SK-N-SH (cell line): Measurements from ENCODE around the gene TCEAL5. TPM values are rescaled to one million over a fixed set of nuclear protein-coding genes. Genes with fewer than 3 reads are reported as not detected.
"Not testable (repeated sequence)": the region's sequence is repeated elsewhere in the genome, so short reads cannot be mapped to it uniquely, and the experiment has no call there.

Experiments
- CTCF ChIA-PET: fragments of 300-600, 350-600 bp; formaldehyde crosslinking; extraction: SDS; loops from one replicate; lab custom pipeline; 2021; lab: Yijun Ruan, JAX
- POLR2A ChIA-PET: fragments of 350-600 bp; sonication (Branson Sonifier 250); formaldehyde crosslinking; extraction: SDS; loops from one replicate; lab custom pipeline; 2020; ENCODE audit warnings: antibody characterized with exemption, inconsistent platforms; lab: Yijun Ruan, JAX
- DNase-seq: peaks from one replicate; pipeline ENCODE4 v3.0.0; 2012
- H2AFZ ChIP-seq: fragments of 200-600 bp; sonication (generic); 2 replicates; pipeline ENCODE4 v1.8.1; 2016; ENCODE audit warnings: antibody characterized with exemption, mild to moderate bottlenecking, low read depth
- H3F3A ChIP-seq: fragments of 200-600 bp; sonication (generic); replicated peaks from 2 replicates; pipeline ENCODE3; 2016; ENCODE audit warnings: antibody characterized with exemption, mild to moderate bottlenecking; ENCODE audit not compliant: insufficient read depth
- H3K27ac ChIP-seq, 2 experiments: fragments of 200-500 bp in 1 of 2; fragments of 200-600 bp in 1 of 2; sonication (Bioruptor generic) in 1 of 2; sonication (generic), shearing (Covaris generic) in 1 of 2; 2 replicates each; pipeline versions ENCODE4 v1.5.1 to v1.6.1; 2014 to 2016; ENCODE audit warnings: low read depth in 2 of 2, inconsistent platforms in 1 of 2, low read length in 1 of 2, mild to moderate bottlenecking in 1 of 2, mixed read lengths in 1 of 2
- H3K27me3 ChIP-seq: fragments of 200-600 bp; sonication (generic), shearing (Covaris generic); 2 replicates; pipeline ENCODE4 v1.6.1; 2016; ENCODE audit warnings: mixed run types; ENCODE audit not compliant: insufficient read depth
- H3K36me3 ChIP-seq, 2 experiments: fragments of 200-500 bp in 1 of 2; fragments of 200-600 bp in 1 of 2; sonication (Bioruptor generic) in 1 of 2; sonication (generic) in 1 of 2; replicated peaks in 1 of 2; 2 replicates each; pipeline versions ENCODE3 to v1.5.1; 2014 to 2016; ENCODE audit warnings: low read length in 1 of 2, mild to moderate bottlenecking in 1 of 2; ENCODE audit not compliant: insufficient read depth in 2 of 2, control insufficient read depth in 1 of 2
- H3K4me1 ChIP-seq, 2 experiments: fragments of 200-500 bp in 1 of 2; fragments of 200-600 bp in 1 of 2; sonication (Bioruptor generic) in 1 of 2; sonication (generic), shearing (Covaris generic) in 1 of 2; 2 replicates each; pipeline versions ENCODE4 v1.5.1 to v1.6.1; 2014 to 2016; ENCODE audit warnings: low read depth in 1 of 2, low read length in 1 of 2, mixed run types in 1 of 2; ENCODE audit not compliant: insufficient read depth in 2 of 2, control insufficient read depth in 1 of 2
- H3K4me2 ChIP-seq: fragments of 200-600 bp; sonication (generic), shearing (Covaris generic); 2 replicates; pipeline ENCODE4 v1.6.1; 2017; ENCODE audit warnings: mixed run types
- H3K4me3 ChIP-seq, 2 experiments: fragments of 200-500 bp in 1 of 2; fragments of 200-600 bp in 1 of 2; sonication (Bioruptor generic) in 1 of 2; sonication (generic), shearing (Covaris generic) in 1 of 2; 2 replicates each; pipeline versions ENCODE4 v1.5.1 to v1.8.1; 2014 to 2016; ENCODE audit warnings: low read depth in 2 of 2, inconsistent platforms in 1 of 2, low read length in 1 of 2, mild to moderate bottlenecking in 1 of 2, mixed read lengths in 1 of 2, moderate library complexity in 1 of 2
- H3K79me2 ChIP-seq: fragments of 200-600 bp; sonication (generic); 2 replicates; pipeline ENCODE4 v1.8.1; 2017; ENCODE audit warnings: mild to moderate bottlenecking; ENCODE audit not compliant: insufficient read depth
- H3K9ac ChIP-seq: fragments of 200-600 bp; sonication (generic); 2 replicates; pipeline ENCODE4 v1.6.1; 2017; ENCODE audit warnings: mixed run types
- H3K9me2 ChIP-seq: fragments of 200-600 bp; sonication (generic); 2 replicates; pipeline ENCODE4 v1.6.1; 2017; ENCODE audit warnings: mixed run types
- H3K9me3 ChIP-seq: fragments of 200-600 bp; sonication (generic); 2 replicates; pipeline ENCODE4 v1.6.1; 2017; ENCODE audit warnings: mixed run types, mild to moderate bottlenecking, moderate library complexity
- H4K20me1 ChIP-seq: fragments of 200-600 bp; sonication (generic); 2 replicates; pipeline ENCODE4 v1.6.1; 2017; ENCODE audit warnings: mild to moderate bottlenecking, mixed run types; ENCODE audit not compliant: insufficient read depth
- CHD2 ChIP-seq: fragments of 150-350 bp; IDR thresholded peaks from 2 replicates; pipeline ENCODE4 v1.6.1; 2018; ENCODE audit warnings: low read length; ENCODE audit not compliant: partially characterized antibody
- CTCF ChIP-seq: fragments of 200-600 bp; sonication (generic); IDR thresholded peaks from 2 replicates; pipeline ENCODE4 v1.6.1; 2017; ENCODE audit warnings: antibody characterized with exemption, mild to moderate bottlenecking, moderate library complexity
- ELF1 ChIP-seq: IDR thresholded peaks from 2 replicates; pipeline ENCODE4 v1.4.0; 2012
- EP300 ChIP-seq, 2 experiments: IDR thresholded peaks; 2 replicates each; pipeline versions ENCODE4 v1.4.0 to v1.6.1; 2012; ENCODE audit warnings: borderline replicate concordance in 1 of 2, low read depth in 1 of 2, low read length in 1 of 2
- EZH2phosphoT487 ChIP-seq: fragments of 200-600 bp; sonication (generic); IDR thresholded peaks from 2 replicates; pipeline ENCODE4 v1.6.1; 2017; ENCODE audit warnings: low read depth, mixed run types, mild to moderate bottlenecking, antibody characterized with exemption, moderate library complexity, borderline replicate concordance
- FOSL2 ChIP-seq: IDR thresholded peaks from 2 replicates; pipeline ENCODE4 v1.4.0; 2012; ENCODE audit warnings: low read depth, mild to moderate bottlenecking, moderate library complexity, borderline replicate concordance
- FOXJ3 ChIP-seq: sonication (generic); formaldehyde crosslinking; IDR thresholded peaks from 2 replicates; pipeline ENCODE4 v1.5.1; 2020; ENCODE audit warnings: mild to moderate bottlenecking, missing genetic modification reagents
- FOXM1 ChIP-seq: IDR thresholded peaks from 2 replicates; pipeline ENCODE4 v1.4.0; 2012; ENCODE audit warnings: low read depth, mild to moderate bottlenecking
- MAX ChIP-seq: IDR thresholded peaks from 2 replicates; pipeline ENCODE4 v1.4.0; 2012; ENCODE audit warnings: low read depth
- MEF2A ChIP-seq: IDR thresholded peaks from 2 replicates; pipeline ENCODE4 v1.4.0; 2012; ENCODE audit warnings: low read depth, borderline replicate concordance
- MXI1 ChIP-seq: IDR thresholded peaks from 2 replicates; pipeline ENCODE4 v1.6.1; 2012; ENCODE audit warnings: mild to moderate bottlenecking, low read depth, low read length, improper control_type of control experiment
- NFIC ChIP-seq: IDR thresholded peaks from 2 replicates; pipeline ENCODE4 v1.4.0; 2012; ENCODE audit warnings: borderline replicate concordance
- NRF1 ChIP-seq: IDR thresholded peaks from 2 replicates; pipeline ENCODE4 v1.6.1; 2012; ENCODE audit warnings: low read depth, mild to moderate bottlenecking, low read length
- RCOR1 ChIP-seq: fragments of 150-350 bp; IDR thresholded peaks from 2 replicates; pipeline ENCODE4 v1.6.1; 2017; ENCODE audit warnings: antibody characterized with exemption, low read length
- RFX5 ChIP-seq: IDR thresholded peaks from 2 replicates; pipeline ENCODE4 v1.6.1; 2012; ENCODE audit warnings: mild to moderate bottlenecking, improper control_type of control experiment, low read length
- TAF1 ChIP-seq: IDR thresholded peaks from 2 replicates; pipeline ENCODE4 v1.6.1; 2012; ENCODE audit warnings: low read depth, mild to moderate bottlenecking, low read length, moderate library complexity, borderline replicate concordance
- USF1 ChIP-seq: IDR thresholded peaks from 2 replicates; pipeline ENCODE4 v1.4.0; 2012; ENCODE audit warnings: low read depth, borderline replicate concordance
- USF2 ChIP-seq: fragments of 150-350 bp; IDR thresholded peaks from 2 replicates; pipeline ENCODE4 v1.6.1; 2017; ENCODE audit warnings: antibody characterized with exemption, low read length, low read depth, borderline replicate concordance
- WGBS: methylation state at CpG from one replicate; pipeline ENCODE4 v1.1.6; 2017; ENCODE audit warnings: low lambda C conversion rate; 5-methylcytosine and 5-hydroxymethylcytosine counted together
- polyA plus RNA-seq, 3 experiments: library from polyadenylated mRNA; depleted of rRNA; stranded (reverse); fragments of >200 nt; gene quantifications; 2 replicates each; pipeline ENCODE4 v1.2.3, GENCODE V29; 2012
- TF ChIP-seq, protein P1 (sequence below): IDR thresholded peaks from 2 replicates; pipeline ENCODE4; 2012

Gene TCEAL5
- polyA plus RNA-seq, 1 of the 3 experiments (the other 2 are of a cell fraction): 0.43 TPM

DNA sequence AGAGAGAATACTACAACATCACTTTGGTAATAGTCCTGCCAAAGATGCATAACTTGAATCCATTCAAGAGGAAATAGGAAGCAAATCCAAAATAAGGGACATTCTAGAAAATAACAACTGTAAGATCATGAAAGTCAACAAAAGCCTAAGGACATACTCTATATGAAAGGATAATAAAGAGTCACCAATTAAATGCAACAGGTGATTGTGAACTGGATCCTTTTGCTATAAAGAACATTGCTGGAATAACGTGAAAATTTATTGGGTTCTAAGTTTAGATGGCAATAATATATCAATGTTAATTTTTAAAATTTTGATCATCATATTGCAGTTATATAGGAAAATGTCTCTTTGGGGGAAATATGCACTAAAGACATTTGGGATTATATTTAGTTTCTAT is 41.7 kb downstream of the TCEAL5 start:
- H3K4me2 ChIP-seq: no peak overlapping the region
- no peaks in the 10 kb centered on the region for H3K4me1 ChIP-seq
- no peaks in the 10 kb centered on the region for H3K9me2 ChIP-seq
- no peak for DNase-seq
- H3K27me3 ChIP-seq: peaks cover 19% of the 10 kb centered on the region; the same call in 1 of the 2 replicates
- H4K20me1 ChIP-seq: no peaks in the 10 kb centered on the region
- H3K4me3 ChIP-seq: no peak overlapping the region
- no peaks in the 10 kb centered on the region for H3K9me3 ChIP-seq
- WGBS: 39% methylated on average over 1 of the region's 1 CpG
- no peaks in the 10 kb centered on the region for H3K36me3 ChIP-seq
- H3K27ac ChIP-seq: no peak overlapping the region
- H3K9ac ChIP-seq: no peak overlapping the region
- H2AFZ ChIP-seq: no peak overlapping the region
- no peaks in the 10 kb centered on the region for H3F3A ChIP-seq
- CTCF ChIA-PET: no interaction called here
- POLR2A ChIA-PET: no interaction called here
- H3K79me2 ChIP-seq: no peaks in the 10 kb centered on the region
- TF ChIP-seq NFIC (no peak), MEF2A (no peak), NRF1 (no peak), EZH2phosphoT487 (no peak), FOSL2 (no peak), EP300 (IDR thresholded peaks at IDR 0.05; ENCODE audit: borderline replicate concordance in 1 of 2, low read depth in 1 of 2, low read length in 1 of 2) (no peak), MAX (no peak), CTCF (no peak), FOXJ3 (no peak)
- TF ChIP-seq, protein P1, sequence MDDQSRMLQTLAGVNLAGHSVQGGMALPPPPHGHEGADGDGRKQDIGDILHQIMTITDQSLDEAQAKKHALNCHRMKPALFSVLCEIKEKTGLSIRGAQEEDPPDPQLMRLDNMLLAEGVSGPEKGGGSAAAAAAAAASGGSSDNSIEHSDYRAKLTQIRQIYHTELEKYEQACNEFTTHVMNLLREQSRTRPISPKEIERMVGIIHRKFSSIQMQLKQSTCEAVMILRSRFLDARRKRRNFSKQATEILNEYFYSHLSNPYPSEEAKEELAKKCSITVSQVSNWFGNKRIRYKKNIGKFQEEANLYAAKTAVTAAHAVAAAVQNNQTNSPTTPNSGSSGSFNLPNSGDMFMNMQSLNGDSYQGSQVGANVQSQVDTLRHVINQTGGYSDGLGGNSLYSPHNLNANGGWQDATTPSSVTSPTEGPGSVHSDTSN: no peak

GRCh38 chrX:103233263-103233662 is 43.3 kb downstream of the TCEAL5 start:
- no peaks in the 10 kb centered on the region for H3F3A ChIP-seq
- H3K4me2 ChIP-seq: no peak overlapping the region
- no peak overlapping the region for H3K9ac ChIP-seq
- no peaks in the 10 kb centered on the region for H3K9me3 ChIP-seq
- H4K20me1 ChIP-seq: no peaks in the 10 kb centered on the region
- 32% methylated on average over 2 of the region's 2 CpGs for WGBS
- TF ChIP-seq USF1 (no peak), RFX5 (no peak), MAX (no peak), RCOR1 (no peak), CHD2 (no peak), EZH2phosphoT487 (no peak), FOXJ3 (no peak), EP300 (IDR thresholded peaks at IDR 0.05; ENCODE audit: borderline replicate concordance in 1 of 2, low read depth in 1 of 2, low read length in 1 of 2) (no peak), MXI1 (no peak), USF2 (no peak), TAF1 (no peak), MEF2A (no peak), ELF1 (no peak), FOXM1 (no peak)
- no peak overlapping the region for H3K27ac ChIP-seq
- DNase-seq: no peak
- H3K36me3 ChIP-seq: no peaks in the 10 kb centered on the region
- no peaks in the 10 kb centered on the region for H3K4me1 ChIP-seq
- no peaks in the 10 kb centered on the region for H3K79me2 ChIP-seq
- POLR2A ChIA-PET: no interaction called here
- CTCF ChIA-PET: interaction anchor here (1.1 kb wide), 1 partner anchor 10 kb away, joined by 3 read pairs; no protein-coding TSS in a partner anchor
- H3K27me3 ChIP-seq: peaks cover 23% of the 10 kb centered on the region; the same call in 1 of the 2 replicates
- H3K9me2 ChIP-seq: no peaks in the 10 kb centered on the region
- no peak overlapping the region for H3K4me3 ChIP-seq
- no peak overlapping the region for H2AFZ ChIP-seq

GRCh38 chrX:103225918-103226317 is 50.6 kb downstream of the TCEAL5 start:
- CTCF ChIA-PET: interaction anchor here (1.3 kb wide), 1 partner anchor 15 kb away, joined by 3 read pairs; no protein-coding TSS in a partner anchor
- H3K36me3 ChIP-seq, H4K20me1 ChIP-seq, DNase-seq, H3K9me3 ChIP-seq, H3F3A ChIP-seq, H3K4me2 ChIP-seq, POLR2A ChIA-PET, H3K27ac ChIP-seq, H3K79me2 ChIP-seq, H3K4me3 ChIP-seq, H3K9me2 ChIP-seq, H3K9ac ChIP-seq, H2AFZ ChIP-seq, H3K4me1 ChIP-seq: not testable (repeated sequence)
- 53% methylated on average over 4 of the region's 4 CpGs for WGBS
- H3K27me3 ChIP-seq: peaks cover 10% of the 10 kb centered on the region; the same call in 1 of the 2 replicates
